Mucosa of stomach (tissue), 1 donor: ENCODE data around the gene PHC2.

Experiments used
- H3K27me3 ChIP-seq: one replicate; pipeline ENCODE4 v1.7.0; 2013; ENCODE audit warnings: mild to moderate bottlenecking, low read length; ENCODE audit not compliant: control insufficient read depth, insufficient read depth
- H3K36me3 ChIP-seq: one replicate; pipeline ENCODE4 v1.7.0; 2013; ENCODE audit warnings: low read length; ENCODE audit not compliant: control insufficient read depth, insufficient read depth
- H3K4me1 ChIP-seq: one replicate; pipeline ENCODE4 v1.7.0; 2013; ENCODE audit warnings: mild to moderate bottlenecking, low read length; ENCODE audit not compliant: control insufficient read depth, insufficient read depth
- H3K4me3 ChIP-seq: one replicate; pipeline ENCODE4 v1.7.0; 2013; ENCODE audit warnings: low read length
- H3K9ac ChIP-seq: one replicate; pipeline ENCODE4 v1.7.0; 2013; ENCODE audit warnings: mild to moderate bottlenecking, low read length, moderate library complexity
- H3K9me3 ChIP-seq: one replicate; pipeline ENCODE4 v1.7.0; 2013; ENCODE audit warnings: mild to moderate bottlenecking, low read length, moderate library complexity; ENCODE audit not compliant: control insufficient read depth
- donor health status: Pancreatic carcinoma.

PHC2 gene

DNA sequence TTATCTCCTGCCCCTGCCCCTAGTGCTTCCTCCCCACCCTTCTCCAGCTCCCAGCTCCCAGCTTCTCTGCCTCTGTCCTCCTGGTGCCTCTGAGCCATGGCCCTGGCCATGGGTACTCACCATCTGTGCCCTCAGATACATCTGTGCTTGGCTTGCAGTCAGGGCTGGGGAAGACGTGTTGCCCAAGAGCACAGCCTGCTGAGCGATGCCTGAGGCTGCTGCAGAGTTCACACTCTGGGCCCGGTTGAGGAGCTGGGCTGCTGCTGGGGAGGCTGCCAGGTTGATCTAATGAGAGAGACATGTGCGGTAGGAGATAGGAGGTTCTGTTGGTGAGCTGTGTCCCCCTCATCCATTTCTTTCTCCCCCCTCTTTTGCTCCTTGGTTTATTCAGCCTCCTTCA lies 60.6 kb downstream of the PHC2 start:
- no peaks in the 10 kb centered on the region for H3K36me3 ChIP-seq
- H3K27me3 ChIP-seq, result no peaks in the 10 kb centered on the region
- no peak overlapping the region for H3K4me3 ChIP-seq
- H3K9me3 ChIP-seq, result no peaks in the 10 kb centered on the region
- peaks cover 11% of the 10 kb centered on the region for H3K4me1 ChIP-seq
- H3K9ac ChIP-seq, result no peak overlapping the region

DNA sequence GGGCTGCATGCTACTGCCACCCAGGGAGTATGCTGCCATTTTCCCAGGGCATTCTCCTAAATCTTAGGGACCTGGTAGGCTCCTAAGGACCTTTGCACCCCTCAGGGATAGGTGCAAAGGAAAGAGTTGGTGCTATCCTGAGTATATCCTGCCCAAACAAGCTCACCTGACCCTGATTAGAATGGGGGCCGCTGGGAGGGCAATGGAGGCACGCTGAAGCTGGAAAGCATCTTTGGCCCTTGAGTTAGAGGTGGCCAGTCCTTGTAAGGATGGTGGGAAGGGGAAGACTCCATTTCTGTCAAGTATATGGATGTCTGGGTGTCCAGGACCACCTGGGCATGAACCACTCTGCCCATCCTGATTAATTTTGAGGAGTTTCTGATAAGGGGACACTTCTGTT lies 61.1 kb downstream of the PHC2 start:
- Histone ChIP-seq H3K4me1 (peaks cover 16% of the 10 kb centered on the region), H3K27me3 (no peaks in the 10 kb centered on the region), H3K9me3 (no peaks in the 10 kb centered on the region), H3K4me3 (no peak overlapping the region), H3K9ac (no peak overlapping the region), H3K36me3 (no peaks in the 10 kb centered on the region)

DNA sequence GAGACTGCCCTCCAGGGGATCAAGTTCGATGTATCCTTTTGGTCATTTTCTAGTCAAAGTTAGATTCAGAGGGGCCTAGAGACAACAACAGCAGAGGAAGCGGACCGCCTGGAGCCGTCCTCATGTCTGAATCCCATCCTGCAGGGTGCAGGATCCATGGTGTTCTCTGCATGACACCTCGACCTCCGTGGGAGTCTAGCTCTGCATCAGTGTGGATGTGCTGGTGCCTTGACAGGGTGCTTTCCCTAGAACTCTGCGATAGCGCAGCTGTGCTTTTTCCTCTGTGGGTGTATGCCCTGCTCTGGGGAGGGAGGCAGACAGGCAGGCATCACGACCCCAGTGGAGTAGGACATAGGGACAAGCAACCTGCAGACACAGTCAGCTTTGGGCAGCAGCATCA lies 61.8 kb downstream of the PHC2 start:
- H3K9ac ChIP-seq, result no peak overlapping the region
- peaks cover 21% of the 10 kb centered on the region for H3K4me1 ChIP-seq
- no peak overlapping the region for H3K4me3 ChIP-seq
- H3K27me3 ChIP-seq, result no peaks in the 10 kb centered on the region
- no peaks in the 10 kb centered on the region for H3K9me3 ChIP-seq
- H3K36me3 ChIP-seq, result no peaks in the 10 kb centered on the region

DNA sequence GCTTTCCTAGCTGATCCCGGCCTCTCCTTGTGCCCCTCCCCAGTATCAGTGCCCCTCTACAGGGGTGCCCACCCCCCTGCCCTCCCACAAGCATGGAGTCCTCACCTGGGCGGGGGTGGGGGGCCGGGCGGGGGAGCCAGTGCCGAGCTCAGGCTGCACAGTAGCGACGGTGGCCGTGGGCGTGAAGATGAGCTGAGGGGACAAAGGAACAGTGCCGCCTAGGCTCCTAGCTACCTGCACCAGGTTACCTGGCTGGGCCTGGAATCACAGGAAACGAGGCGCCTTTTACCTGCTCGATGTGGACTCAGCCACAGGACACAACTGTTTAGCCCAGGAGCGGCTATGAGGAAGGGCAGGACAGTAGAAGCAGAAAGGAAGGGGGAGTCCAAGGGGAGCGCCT lies 62.5 kb downstream of the PHC2 start:
- H3K4me3 ChIP-seq, result no peak overlapping the region
- no peak overlapping the region for H3K9ac ChIP-seq
- no peaks in the 10 kb centered on the region for H3K27me3 ChIP-seq
- no peaks in the 10 kb centered on the region for H3K36me3 ChIP-seq
- H3K4me1 ChIP-seq, result peaks cover 27% of the 10 kb centered on the region
- no peaks in the 10 kb centered on the region for H3K9me3 ChIP-seq

DNA sequence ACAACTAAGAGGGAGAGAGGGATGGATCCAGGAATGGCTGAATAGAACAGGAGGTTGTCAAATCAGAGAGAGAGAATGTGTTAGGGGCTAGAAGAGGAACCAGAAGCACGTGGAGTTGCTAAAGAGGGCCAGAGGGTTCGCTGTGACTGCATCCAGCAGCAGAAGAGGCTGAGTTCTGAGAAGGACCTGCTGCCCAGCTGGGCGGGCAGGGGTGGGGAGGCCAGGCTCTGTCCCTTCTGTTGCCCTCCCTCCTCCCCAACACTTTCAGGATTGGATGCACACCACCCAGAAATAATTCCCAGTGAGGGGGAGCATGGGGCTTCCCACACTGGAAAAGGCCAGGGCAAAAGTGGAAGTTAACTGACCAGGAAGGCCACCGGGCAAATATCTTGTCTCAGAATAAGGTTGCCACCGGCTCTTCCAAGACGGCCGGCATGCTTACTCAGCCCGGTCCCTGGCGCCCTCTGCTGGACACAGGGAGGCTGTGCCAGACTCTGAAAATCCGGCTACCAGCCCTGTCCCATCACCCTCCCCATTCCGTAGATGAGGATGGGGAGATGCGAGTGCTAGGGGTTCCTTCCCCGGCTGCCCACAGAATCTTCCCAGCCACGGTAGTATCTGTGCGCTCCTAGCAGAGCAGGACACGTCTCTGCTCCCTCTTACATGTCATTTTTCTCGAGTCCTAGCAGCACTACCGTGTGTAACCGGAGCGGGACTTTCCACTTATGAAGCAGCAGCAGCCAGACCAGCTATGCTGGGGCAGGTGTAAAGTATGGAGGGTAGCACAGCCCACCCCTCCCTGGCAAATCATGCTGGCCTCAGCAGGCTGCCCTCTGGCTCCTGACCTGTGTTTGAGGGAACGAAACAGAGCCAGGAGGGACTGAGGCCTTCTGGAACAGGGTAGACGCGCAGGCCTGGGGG lies 63.1 kb downstream of the PHC2 start:
- Histone ChIP-seq H3K9me3 (no peaks in the 10 kb centered on the region), H3K36me3 (no peaks in the 10 kb centered on the region), H3K9ac (no peak overlapping the region), H3K4me3 (no peak overlapping the region), H3K27me3 (no peaks in the 10 kb centered on the region), H3K4me1 (peaks cover 30% of the 10 kb centered on the region)

DNA sequence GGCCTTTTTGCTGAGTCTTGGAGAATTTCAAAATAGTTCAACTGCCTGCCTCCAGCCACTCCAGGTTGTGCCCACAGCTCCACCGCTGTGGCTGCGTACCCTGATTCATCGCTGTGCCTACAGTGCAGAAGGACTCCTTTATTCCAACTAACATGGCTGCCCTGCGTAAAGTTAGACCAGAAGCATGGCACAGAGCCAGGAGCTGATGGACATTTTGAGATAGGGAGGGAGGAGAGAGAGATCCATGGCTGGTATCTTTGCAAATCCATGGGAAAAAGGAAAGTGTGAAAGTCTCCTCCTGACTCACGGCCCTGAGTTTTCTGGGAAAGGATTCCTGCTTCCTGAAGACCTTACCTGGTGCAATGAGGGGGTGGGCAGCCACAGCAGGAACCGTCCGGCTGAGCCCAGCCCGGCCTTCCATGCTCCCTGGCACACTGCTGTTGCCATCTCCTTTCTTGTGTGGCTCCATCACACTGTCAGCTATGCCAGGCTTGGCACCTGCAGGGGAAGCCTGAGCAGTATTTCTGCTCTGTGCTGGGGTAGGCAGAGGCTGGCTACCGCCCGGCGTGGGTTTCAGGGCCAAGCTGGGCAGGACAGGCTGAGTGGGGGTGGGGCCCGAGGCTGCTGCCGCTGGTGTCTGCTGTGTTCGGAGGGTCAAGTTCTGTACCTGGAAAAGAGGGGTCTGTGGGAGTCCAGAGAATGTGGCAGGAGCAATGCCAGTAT lies 64.0 kb downstream of the PHC2 start:
- Histone ChIP-seq H3K4me3 (no peak overlapping the region), H3K27me3 (no peaks in the 10 kb centered on the region), H3K4me1 (peaks cover 30% of the 10 kb centered on the region), H3K36me3 (no peaks in the 10 kb centered on the region), H3K9ac (no peak overlapping the region), H3K9me3 (no peaks in the 10 kb centered on the region)

DNA sequence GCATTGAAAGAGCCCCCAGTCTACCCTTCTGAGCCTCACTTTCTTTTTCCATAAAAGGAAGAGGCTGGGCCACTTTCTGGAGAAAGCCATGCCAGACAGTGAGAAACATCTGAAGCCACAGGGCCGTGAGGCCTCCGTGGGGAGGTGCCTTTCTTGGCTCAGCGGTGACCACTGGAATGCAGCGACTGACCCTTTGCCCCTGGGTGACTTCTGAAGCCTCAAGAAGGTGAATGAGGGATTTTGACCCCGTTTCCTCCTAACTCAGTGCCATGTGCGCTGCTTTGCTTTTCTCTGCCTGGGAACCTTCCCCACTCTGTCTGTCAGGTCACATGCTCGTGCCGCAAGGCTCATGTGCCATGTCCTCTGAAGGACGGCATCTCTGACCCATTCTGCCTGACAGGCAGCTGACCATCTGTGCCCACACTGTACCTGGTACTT lies 65.3 kb downstream of the PHC2 start:
- no peaks in the 10 kb centered on the region for H3K36me3 ChIP-seq
- H3K4me3 ChIP-seq, result no peak overlapping the region
- H3K9me3 ChIP-seq, result no peaks in the 10 kb centered on the region
- H3K9ac ChIP-seq, result no peak overlapping the region
- peaks cover 30% of the 10 kb centered on the region for H3K4me1 ChIP-seq
- no peaks in the 10 kb centered on the region for H3K27me3 ChIP-seq

DNA sequence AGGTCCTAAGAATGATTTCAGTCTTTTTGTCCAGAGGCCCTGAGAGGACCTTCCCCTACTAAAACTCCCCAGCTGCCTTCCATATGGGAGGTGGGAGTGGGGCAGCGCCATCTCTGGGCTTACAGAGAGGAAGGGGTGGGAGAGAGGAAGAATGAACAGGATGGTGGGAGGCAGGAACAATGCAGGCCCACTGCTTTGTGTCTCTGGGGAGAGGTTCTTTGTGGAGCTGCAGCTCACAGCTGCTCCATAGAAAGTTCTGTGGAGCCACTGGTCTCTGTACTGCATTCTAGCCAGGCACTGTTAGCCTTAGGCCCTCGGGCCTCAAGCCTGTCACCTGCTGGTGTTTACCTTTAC lies 66.4 kb downstream of the PHC2 start:
- Histone ChIP-seq H3K27me3 (no peaks in the 10 kb centered on the region), H3K36me3 (no peaks in the 10 kb centered on the region), H3K9ac (no peak overlapping the region), H3K4me1 (peaks cover 30% of the 10 kb centered on the region), H3K4me3 (no peak overlapping the region), H3K9me3 (no peaks in the 10 kb centered on the region)

DNA sequence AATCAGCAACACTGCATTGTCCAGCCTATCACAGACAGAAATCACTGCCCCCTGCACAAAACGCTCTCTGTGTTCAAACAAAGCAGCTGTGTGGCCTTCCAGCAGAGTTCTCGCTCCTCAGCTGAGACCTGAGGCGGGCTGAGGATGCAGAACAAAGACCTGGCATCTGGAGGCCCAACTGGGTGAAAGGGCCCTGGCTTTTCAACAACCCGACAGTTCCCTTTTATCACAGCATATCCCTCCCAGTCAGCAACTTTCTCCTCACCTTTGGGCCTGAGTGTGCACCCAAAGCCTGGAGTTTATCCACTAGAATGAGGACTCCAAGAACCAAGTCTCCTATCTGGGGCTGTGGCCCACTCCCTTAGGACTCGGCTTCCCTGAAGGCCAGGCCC lies 67.4 kb downstream of the PHC2 start:
- no peak overlapping the region for H3K4me3 ChIP-seq
- H3K36me3 ChIP-seq, result no peaks in the 10 kb centered on the region
- H3K9ac ChIP-seq, result no peak overlapping the region
- no peaks in the 10 kb centered on the region for H3K27me3 ChIP-seq
- H3K9me3 ChIP-seq, result no peaks in the 10 kb centered on the region
- H3K4me1 ChIP-seq, result peaks cover 30% of the 10 kb centered on the region

DNA sequence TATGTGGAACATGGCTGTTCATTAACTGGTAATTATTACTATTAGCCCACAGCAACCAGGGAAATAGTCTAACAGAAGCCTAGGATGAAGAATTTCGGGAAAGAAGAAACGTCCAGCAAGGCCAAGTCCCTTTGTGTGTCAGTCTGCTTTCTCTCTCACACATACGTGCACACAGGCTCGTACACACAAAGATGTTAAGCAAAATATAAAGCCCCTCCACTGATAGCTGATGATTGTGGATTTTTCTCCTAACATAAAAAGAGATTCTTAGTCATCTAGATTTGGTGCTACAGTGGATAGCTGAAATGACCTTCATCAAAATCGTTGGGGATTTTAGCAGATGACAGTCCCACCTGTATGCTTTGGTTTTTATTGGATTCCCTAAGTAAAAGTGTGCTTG lies 67.9 kb downstream of the PHC2 start:
- Histone ChIP-seq H3K9me3 (no peaks in the 10 kb centered on the region), H3K27me3 (no peaks in the 10 kb centered on the region), H3K36me3 (no peaks in the 10 kb centered on the region), H3K4me3 (no peak overlapping the region), H3K9ac (no peak overlapping the region), H3K4me1 (peaks cover 30% of the 10 kb centered on the region)

DNA sequence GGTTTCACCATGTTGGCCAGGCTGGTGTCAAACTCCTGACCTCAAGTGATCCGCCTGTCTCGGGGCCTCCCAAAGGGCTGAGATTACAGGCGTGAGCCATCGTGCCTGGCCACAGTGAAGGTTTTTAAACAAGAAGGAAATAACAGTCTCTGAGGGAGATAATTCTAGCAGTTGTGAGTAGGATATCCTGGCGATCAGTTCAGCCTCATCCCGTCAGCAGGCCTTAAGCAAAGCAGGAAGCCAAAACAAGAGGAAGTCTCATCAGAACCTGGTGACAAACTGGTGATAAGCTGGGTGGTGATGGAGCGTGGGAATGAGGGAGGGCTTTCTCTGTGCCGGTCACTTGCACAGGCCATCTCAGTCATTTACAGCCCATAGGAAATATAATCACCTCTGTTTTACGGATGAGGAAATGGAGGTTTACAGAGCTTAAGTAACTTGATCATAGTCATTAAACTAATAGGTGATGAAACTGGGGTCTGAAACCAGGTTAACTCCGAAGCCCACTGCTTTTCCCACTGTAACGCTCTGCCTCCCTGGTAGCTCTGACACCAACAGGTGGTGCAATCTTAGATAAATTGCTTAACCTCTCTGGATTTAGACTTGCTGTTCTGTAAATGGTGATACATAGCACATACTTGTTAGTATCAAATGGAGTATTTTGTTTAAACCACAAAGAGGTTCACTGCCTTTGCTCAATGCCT lies 69.2 kb downstream of the PHC2 start:
- Histone ChIP-seq H3K9ac (no peak overlapping the region), H3K9me3 (no peaks in the 10 kb centered on the region), H3K4me1 (peaks cover 24% of the 10 kb centered on the region), H3K4me3 (no peak overlapping the region), H3K27me3 (no peaks in the 10 kb centered on the region), H3K36me3 (no peaks in the 10 kb centered on the region)

DNA sequence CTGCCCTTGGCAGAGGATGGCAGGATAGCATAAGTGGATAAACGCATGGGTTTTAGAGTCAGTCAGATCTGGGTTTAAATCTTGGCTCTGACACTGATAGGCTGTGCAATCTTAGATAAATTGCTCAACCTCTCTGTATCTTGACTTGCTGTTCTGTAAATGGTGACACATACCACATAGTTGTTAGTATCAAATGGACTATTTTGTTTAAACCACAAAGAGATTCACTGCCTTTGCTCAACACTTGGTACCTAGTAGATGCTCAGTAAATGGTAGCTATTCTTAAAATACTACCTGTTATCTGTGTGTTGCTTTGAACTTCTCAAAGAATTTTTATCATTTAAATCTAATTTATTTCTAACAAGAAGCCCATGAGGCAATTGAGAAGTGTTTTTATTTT lies 70.5 kb downstream of the PHC2 start:
- H3K9ac ChIP-seq, result no peak overlapping the region
- H3K27me3 ChIP-seq, result no peaks in the 10 kb centered on the region
- no peak overlapping the region for H3K4me3 ChIP-seq
- no peaks in the 10 kb centered on the region for H3K36me3 ChIP-seq
- peaks cover 19% of the 10 kb centered on the region for H3K4me1 ChIP-seq
- no peaks in the 10 kb centered on the region for H3K9me3 ChIP-seq
